HEK293T (cell line): ENCODE results near the gene TSNAXIP1.
A peak's percentile ranks its signal among the peaks of the same experiment; 100 is the strongest.
"Not testable (repeated sequence)": the region's sequence is repeated elsewhere in the genome, so short reads cannot be mapped to it uniquely, and the experiment has no call there.

Experiments used
- CTCF ChIA-PET: fragments of 350-600 bp; formaldehyde crosslinking; extraction: SDS; loops from one replicate; lab custom pipeline; 2021; ENCODE audit warnings: antibody characterized with exemption, inconsistent platforms; lab: Yijun Ruan, JAX
- POLR2A ChIA-PET: fragments of 350-600 bp; formaldehyde crosslinking; extraction: SDS; loops from one replicate; lab custom pipeline; 2020; ENCODE audit warnings: antibody characterized with exemption, inconsistent platforms; lab: Yijun Ruan, JAX
- DNase-seq: peaks from one replicate; pipeline ENCODE4 v3.0.0; 2012; ENCODE audit warnings: mixed read lengths; ENCODE audit errors: extremely low spot score
- ARNT ChIP-seq: fragments of 450-650 bp; IDR thresholded peaks from 2 replicates; pipeline ENCODE4 v1.6.1; 2017; ENCODE audit warnings: mild to moderate bottlenecking
- BHLHE40 ChIP-seq: fragments of 450-650 bp; IDR thresholded peaks from 2 replicates; pipeline ENCODE4 v1.6.1; 2016; ENCODE audit warnings: mild to moderate bottlenecking, moderate library complexity, borderline replicate concordance
- CTBP1 ChIP-seq: fragments of 450-650 bp; IDR thresholded peaks from 2 replicates; pipeline ENCODE4 v1.6.1; 2016; ENCODE audit warnings: borderline replicate concordance
- ELF4 ChIP-seq: fragments of 450-650 bp; IDR thresholded peaks from 2 replicates; pipeline ENCODE4 v1.6.1; 2017; ENCODE audit warnings: antibody characterized with exemption
- FOXA1 ChIP-seq: fragments of 450-650 bp; IDR thresholded peaks from 2 replicates; pipeline ENCODE4 v1.6.1; 2016; ENCODE audit warnings: mild to moderate bottlenecking
- FOXK2 ChIP-seq: fragments of 450-650 bp; IDR thresholded peaks from 2 replicates; pipeline ENCODE4 v1.6.1; 2016; ENCODE audit warnings: mild to moderate bottlenecking
- FOXM1 ChIP-seq: fragments of 450-650 bp; IDR thresholded peaks from 2 replicates; pipeline ENCODE4 v1.6.1; 2017; ENCODE audit warnings: mild to moderate bottlenecking, borderline replicate concordance
- HDGF ChIP-seq: fragments of 450-650 bp; IDR thresholded peaks from 2 replicates; pipeline ENCODE4 v1.6.1; 2017; ENCODE audit warnings: antibody characterized with exemption, borderline replicate concordance
- L3MBTL2 ChIP-seq: fragments of 450-650 bp; conservative IDR thresholded peaks from 2 replicates; pipeline ENCODE4 v1.6.1; 2016; ENCODE audit warnings: mild to moderate bottlenecking
- LEF1 ChIP-seq: fragments of 450-650 bp; IDR thresholded peaks from 2 replicates; pipeline ENCODE4 v1.6.1; 2017; ENCODE audit warnings: mild to moderate bottlenecking, borderline replicate concordance
- NFRKB ChIP-seq: fragments of 450-650 bp; IDR thresholded peaks from 2 replicates; pipeline ENCODE4 v1.6.1; 2016; ENCODE audit warnings: mild to moderate bottlenecking, moderate library complexity
- PKNOX1 ChIP-seq: fragments of 450-650 bp; IDR thresholded peaks from 2 replicates; pipeline ENCODE4 v1.6.1; 2016
- SP1 ChIP-seq: fragments of 450-650 bp; IDR thresholded peaks from 2 replicates; pipeline ENCODE4 v1.6.1; 2017
- SUZ12 ChIP-seq: fragments of 450-650 bp; IDR thresholded peaks from 2 replicates; pipeline ENCODE4 v1.6.1; 2016; ENCODE audit warnings: mild to moderate bottlenecking
- TARDBP ChIP-seq: fragments of 450-650 bp; IDR thresholded peaks from 2 replicates; pipeline ENCODE4 v1.6.1; 2016
- ZNF384 ChIP-seq: fragments of 450-650 bp; IDR thresholded peaks from 2 replicates; pipeline ENCODE4 v1.6.1; 2016

The TSNAXIP1 gene

GRCh38 chr16:67834242-67834614, 27.5 kb downstream of the TSNAXIP1 start:
- no peak for DNase-seq
- TF ChIP-seq ZNF384 = no peak
- TF ChIP-seq PKNOX1 = no peak
- no peak for TF ChIP-seq SUZ12
- no peak for TF ChIP-seq BHLHE40
- no peak for TF ChIP-seq LEF1
- no peak for TF ChIP-seq FOXA1
- TF ChIP-seq HDGF = no peak
- TF ChIP-seq ARNT = no peak
- no peak for TF ChIP-seq CTBP1
- no peak for TF ChIP-seq TARDBP
- no peak for TF ChIP-seq FOXK2
- CTCF ChIA-PET = interaction anchor here (1.0 to 2.2 kb wide), 2 partner anchors 12 to 18 kb away, joined by 3 to 9 read pairs; partner anchors contain the start of gene NUTF2
- POLR2A ChIA-PET = interaction anchor here (0.8 to 2.3 kb wide), 15 partner anchors 10 to 114 kb away, joined by 3 to 21 read pairs (median 5); partner anchors contain the start of genes CENPT, EDC4, NUTF2 and RANBP10

- CTCF ChIA-PET = interaction anchor here (0.6 kb wide), 1 partner anchor 289 kb away, joined by 3 read pairs; no protein-coding TSS in a partner anchor
- DNase-seq = not testable (repeated sequence)
- POLR2A ChIA-PET = interaction anchor here (0.6 kb wide), 1 partner anchor 166 kb away, joined by 3 read pairs; no protein-coding TSS in a partner anchor
Observed at GRCh38 chr16:67837190-67837589, 30.5 kb downstream of the TSNAXIP1 start.

GRCh38 chr16:67837811-67838210, 31.1 kb downstream of the TSNAXIP1 start:
- no peak for TF ChIP-seq HDGF
- no peak for TF ChIP-seq ELF4
- TF ChIP-seq BHLHE40 = no peak
- TF ChIP-seq NFRKB = no peak
- TF ChIP-seq LEF1 = no peak
- no peak for TF ChIP-seq ZNF384
- TF ChIP-seq FOXK2 = no peak
- no peak for TF ChIP-seq L3MBTL2
- no peak for TF ChIP-seq TARDBP
- no peak for TF ChIP-seq SP1
- TF ChIP-seq SUZ12 = no peak
- TF ChIP-seq CTBP1 = no peak
- no peak for TF ChIP-seq PKNOX1
- TF ChIP-seq ARNT = no peak
- TF ChIP-seq FOXA1 = no peak
- TF ChIP-seq FOXM1 = no peak
- ChIA-PET CTCF (interaction anchor here (0.9 kb wide), 1 partner anchor 22 kb away, joined by 3 read pairs; no protein-coding TSS in a partner anchor), POLR2A (no interaction called here)
- no peak for DNase-seq

- CTCF ChIA-PET = interaction anchor here (0.6 to 2.0 kb wide), 3 partner anchors 25 to 1887 kb away, joined by 3 to 14 read pairs (median 6); no protein-coding TSS in a partner anchor
- POLR2A ChIA-PET = interaction anchor here (1.0 to 1.1 kb wide), 4 partner anchors 10 to 35 kb away, joined by 3 to 6 read pairs (median 4); partner anchors contain the start of genes RANBP10 and TSNAXIP1
- TF ChIP-seq BHLHE40 (no peak), L3MBTL2 (peak; percentile 63; the same call in 1 of the 2 replicates)
- no peak for DNase-seq
Observed at GRCh38 chr16:67841198-67841815, 34.6 kb downstream of the TSNAXIP1 start.

GRCh38 chr16:67841816-67842508, 35.3 kb downstream of the TSNAXIP1 start, which contains the start of gene THAP11:
TSS of gene THAP11 (plus strand) at chr16:67842320. CDS start at chr16:67842555, 235 bp downstream.
- TF ChIP-seq ELF4 (peak; percentile 60), SP1 (no peak)
- ChIA-PET POLR2A (no interaction called here), CTCF (interaction anchor here (2.0 kb wide), 1 partner anchor 26 kb away, joined by 14 read pairs; no protein-coding TSS in a partner anchor)
- peak; percentile 90 for DNase-seq

- DNase-seq = peak; percentile 37
- POLR2A ChIA-PET = interaction anchor here (2.8 kb wide), 1 partner anchor 9 kb away, joined by 21 read pairs; no protein-coding TSS in a partner anchor
- no peak for TF ChIP-seq TARDBP
- no peak for TF ChIP-seq LEF1
- TF ChIP-seq FOXK2 = no peak
- no peak for TF ChIP-seq FOXM1
- TF ChIP-seq FOXA1 = no peak
- TF ChIP-seq ARNT = no peak
- 0 out of 2 replicates have a peak, but pooled peaks have one; percentile 75 for TF ChIP-seq HDGF
- no peak for TF ChIP-seq CTBP1
- no peak for TF ChIP-seq ELF4
- no peak for TF ChIP-seq ZNF384
- TF ChIP-seq L3MBTL2 = peak; percentile 25; the same call in 1 of the 2 replicates
- TF ChIP-seq BHLHE40 = no peak
- no peak for TF ChIP-seq SUZ12
- CTCF ChIA-PET = no interaction called here
Observed at GRCh38 chr16:67842509-67843342, 36.0 kb downstream of the TSNAXIP1 start.
